Activated CD8-positive, alpha-beta memory T cell treated with anti-CD3 and anti-CD28 coated beads for 36 hours (primary cell): ENCODE measurements around the gene SAMD7. TPM values are rescaled to one million over a fixed set of nuclear protein-coding genes. Genes with fewer than 3 reads are reported as not detected.

Source experiments
- total RNA-seq, 2 experiments: library from RNA; stranded (reverse); gene quantifications; one replicate each; pipeline ENCODE4 v1.2.3, GENCODE V29; 2021

The SAMD7 gene
- total RNA-seq, 2 experiments from 2014 or later: not detected

Other genes starting within 250 kb of the SAMD7 start
- gene MECOM, start 247.9 kb upstream of the SAMD7 start, total RNA-seq: not detected
- gene TERC, start 146.5 kb upstream of the SAMD7 start, total RNA-seq: 10 to 100 TPM; 12.9 to 16.1 TPM
- gene ACTRT3, start 142.0 kb upstream of the SAMD7 start, total RNA-seq: 1 to 10 TPM; 2.5 to 3.0 TPM
- gene MYNN, start 138.2 kb upstream of the SAMD7 start, total RNA-seq: 10 to 100 TPM; 17.4 to 18.2 TPM
- under 1 TPM; 0.17 to 0.25 TPM for gene LRRIQ4, start 98.7 kb upstream of the SAMD7 start, total RNA-seq
- gene LRRC34, start 98.7 kb upstream of the SAMD7 start, total RNA-seq: 1 to 10 TPM; 3.5 to 4.2 TPM
- gene LRRC31, start 41.6 kb upstream of the SAMD7 start, total RNA-seq: not detected
- gene SEC62, start 55.2 kb downstream of the SAMD7 start, total RNA-seq: 10 to 100 TPM; 57.3 to 61.7 TPM
- 1 to 10 TPM; 3.7 to 4.2 TPM for gene GPR160, start 126.4 kb downstream of the SAMD7 start, total RNA-seq